Muscle layer of duodenum (tissue), 2 donors: ENCODE measurements around the gene SCG5.

Source experiments
- H3K27ac ChIP-seq: one replicate; pipeline ENCODE4 v1.7.0; 2013; ENCODE audit warnings: mild to moderate bottlenecking, low read length
- H3K27me3 ChIP-seq: one replicate; pipeline ENCODE4 v1.7.0; 2013; ENCODE audit warnings: low read depth, mild to moderate bottlenecking, control low read depth, low read length
- H3K36me3 ChIP-seq, 2 donors: one replicate each; pipeline ENCODE4 v1.7.0; 2013; ENCODE audit warnings: low read length in 2 of 2, control low read depth in 1 of 2, mild to moderate bottlenecking in 1 of 2; ENCODE audit not compliant: insufficient read depth in 2 of 2, control insufficient read depth in 1 of 2
- H3K4me1 ChIP-seq, 2 donors: one replicate each; pipeline ENCODE4 v1.7.0; 2013; ENCODE audit warnings: low read length in 2 of 2, mild to moderate bottlenecking in 2 of 2, control low read depth in 1 of 2, moderate library complexity in 1 of 2; ENCODE audit not compliant: insufficient read depth in 2 of 2, control insufficient read depth in 1 of 2
- H3K4me3 ChIP-seq, 2 donors: one replicate each; pipeline ENCODE4 v1.7.0; 2013; ENCODE audit warnings: low read length in 2 of 2, low read depth in 1 of 2, mild to moderate bottlenecking in 1 of 2
- H3K9me3 ChIP-seq, 2 donors: one replicate each; pipeline ENCODE4 v1.7.0; 2013; ENCODE audit warnings: low read length in 2 of 2, control low read depth in 1 of 2, mild to moderate bottlenecking in 1 of 2; ENCODE audit not compliant: control insufficient read depth in 1 of 2
- donor health status: healthy.

The SCG5 gene

DNA sequence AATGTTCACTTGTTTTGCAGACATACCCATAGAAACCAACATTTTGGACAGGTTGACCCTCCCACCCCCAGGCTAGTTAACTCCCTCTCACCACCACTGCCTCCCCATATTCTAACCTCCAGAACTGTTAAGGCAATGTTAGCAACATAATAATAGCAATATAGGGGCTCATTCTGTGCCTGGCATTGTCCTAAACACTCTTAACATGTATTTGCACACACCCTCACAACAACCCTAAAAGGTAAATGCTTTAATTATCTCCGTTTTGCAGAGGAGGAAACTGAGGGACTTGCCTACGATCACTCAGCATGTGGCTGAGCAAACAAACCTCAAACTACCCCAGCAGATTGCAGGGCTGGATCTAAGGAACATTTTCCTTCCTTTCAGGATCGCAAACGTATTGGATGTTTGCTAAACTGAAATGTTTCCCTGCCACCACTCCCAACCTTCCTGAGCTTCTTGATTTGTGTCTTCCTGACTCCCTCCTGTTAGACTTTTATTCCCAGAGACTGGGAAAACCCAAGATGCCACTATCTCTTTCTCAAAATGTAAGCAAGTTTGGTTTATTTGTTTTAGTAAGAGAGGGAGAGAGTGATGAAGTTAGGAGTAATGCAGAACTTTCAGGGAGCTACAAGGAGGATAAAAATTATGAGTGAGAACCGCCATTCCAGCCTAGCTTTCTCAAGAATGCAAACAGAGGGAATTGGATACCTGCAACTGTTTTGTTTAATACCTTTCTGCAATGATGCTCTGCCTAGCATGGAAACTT lies 1.3 kb downstream of the SCG5 start:
- Histone ChIP-seq H3K4me3 (no peak overlapping the region), H3K27ac (no peak overlapping the region), H3K9me3 (no peaks in the 10 kb centered on the region), H3K4me1 (peaks cover 0 to 7% of the 10 kb centered on the region in 2 donors), H3K27me3 (peaks cover 5% of the 10 kb centered on the region), H3K36me3 (no peaks in the 10 kb centered on the region)

DNA sequence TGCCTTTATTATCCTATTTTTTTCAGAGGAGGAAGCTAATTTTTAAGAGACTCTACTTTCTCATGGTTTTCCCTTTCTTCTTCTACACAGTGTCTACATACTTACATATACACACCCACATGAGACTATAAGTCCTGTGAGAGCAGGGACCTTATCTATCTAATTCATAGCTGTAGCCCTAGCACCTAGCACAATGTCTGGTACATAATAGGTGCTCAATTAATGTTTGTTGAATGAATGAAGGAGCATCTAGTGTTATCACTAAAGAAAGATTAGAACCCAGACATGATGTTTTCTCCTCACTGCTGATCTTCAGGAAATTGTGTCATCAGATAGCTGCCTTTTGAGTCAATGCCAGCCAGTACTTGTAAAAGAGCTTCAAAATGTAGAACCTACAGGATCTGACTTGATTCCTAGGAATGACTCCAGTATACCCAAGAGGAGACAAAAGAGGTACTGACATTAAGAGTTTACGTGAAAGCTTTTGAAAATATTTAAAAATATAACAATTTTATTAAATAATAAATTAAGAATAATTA lies 2.5 kb downstream of the SCG5 start:
- Histone ChIP-seq H3K27ac (no peak overlapping the region), H3K9me3 (no peaks in the 10 kb centered on the region), H3K36me3 (no peaks in the 10 kb centered on the region), H3K4me3 (no peak overlapping the region), H3K27me3 (peaks cover 5% of the 10 kb centered on the region), H3K4me1 (peaks cover 0 to 7% of the 10 kb centered on the region in 2 donors)

DNA sequence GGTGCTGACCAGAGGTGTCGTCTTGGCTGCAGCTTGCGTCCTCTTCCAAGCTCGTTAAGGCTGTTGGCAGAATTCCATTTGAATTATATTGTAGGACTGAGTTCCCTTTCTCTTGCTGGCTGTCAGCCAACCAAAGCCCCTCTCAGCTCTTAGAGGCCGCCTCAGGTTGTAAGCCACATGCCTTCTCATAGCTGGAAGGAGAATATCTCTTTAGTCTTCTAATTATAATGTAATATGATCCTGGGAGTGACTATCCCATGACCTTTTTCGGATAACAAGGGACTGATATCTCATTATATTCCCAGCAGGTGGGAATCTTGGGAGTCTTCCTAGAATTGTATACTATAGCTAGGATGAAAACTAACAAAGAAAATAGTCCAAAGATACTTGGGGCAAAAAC lies 4.8 kb downstream of the SCG5 start:
- H3K9me3 ChIP-seq = no peaks in the 10 kb centered on the region
- no peaks in the 10 kb centered on the region for H3K36me3 ChIP-seq
- peaks cover 0 to 8% of the 10 kb centered on the region in 2 donors for H3K4me1 ChIP-seq
- H3K27me3 ChIP-seq = peaks cover 2% of the 10 kb centered on the region
- no peak overlapping the region for H3K4me3 ChIP-seq
- H3K27ac ChIP-seq = no peak overlapping the region

DNA sequence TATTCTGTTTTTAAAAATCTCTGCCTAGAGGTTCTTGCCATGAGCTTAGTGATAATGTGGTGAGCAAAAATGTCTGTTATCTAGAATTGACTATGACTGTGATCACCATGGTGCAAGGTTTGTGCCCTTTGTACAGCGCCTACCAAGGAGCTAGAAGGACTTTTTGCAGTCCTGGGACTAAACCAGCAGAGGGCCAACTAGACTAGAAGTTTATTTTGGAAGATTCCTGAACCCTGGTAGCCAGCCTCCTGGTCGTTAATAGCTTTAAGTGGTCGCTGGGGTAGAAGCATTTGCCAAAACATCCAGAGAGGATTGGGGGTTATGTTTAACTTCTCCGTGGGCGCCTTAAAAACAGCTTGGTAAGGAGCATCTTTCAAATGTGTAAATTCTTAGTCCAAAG lies 7.8 kb downstream of the SCG5 start:
- no peaks in the 10 kb centered on the region for H3K27me3 ChIP-seq
- no peaks in the 10 kb centered on the region for H3K9me3 ChIP-seq
- no peaks in the 10 kb centered on the region for H3K36me3 ChIP-seq
- no peak overlapping the region for H3K4me3 ChIP-seq
- no peak overlapping the region for H3K27ac ChIP-seq
- peaks cover 0 to 4% of the 10 kb centered on the region in 2 donors for H3K4me1 ChIP-seq

DNA sequence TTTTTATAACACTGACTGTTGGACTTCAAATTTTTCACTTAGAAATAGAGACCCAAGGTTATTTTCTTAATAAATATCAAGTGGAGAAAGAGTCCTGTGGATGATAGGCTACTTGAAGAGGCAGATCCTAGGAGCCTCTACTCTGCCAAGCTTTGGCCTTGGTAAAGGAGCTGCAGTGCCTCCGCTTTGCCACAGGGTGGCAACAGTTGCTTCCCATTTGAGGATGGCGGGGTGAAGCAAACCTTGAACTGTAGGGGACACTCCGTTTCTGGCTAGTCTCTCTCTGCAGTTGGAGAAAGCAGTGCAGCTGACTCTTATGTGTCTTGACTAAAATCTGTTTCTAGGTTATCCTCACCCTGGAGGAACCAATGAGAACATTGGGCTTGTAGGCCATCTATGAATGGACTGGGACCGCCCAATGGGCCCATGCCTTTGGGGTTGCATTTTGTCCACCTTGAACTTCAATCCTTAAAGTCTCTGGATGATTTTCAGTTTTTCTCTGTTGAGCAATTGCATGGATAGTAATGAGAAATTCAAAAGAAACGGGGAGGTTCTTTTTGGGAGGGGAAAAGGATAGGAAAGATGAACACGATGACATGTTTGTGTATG lies 9.8 kb downstream of the SCG5 start:
- H3K27ac ChIP-seq = no peak overlapping the region
- peaks cover 0 to 4% of the 10 kb centered on the region in 2 donors for H3K4me1 ChIP-seq
- H3K27me3 ChIP-seq = no peaks in the 10 kb centered on the region
- H3K36me3 ChIP-seq = no peaks in the 10 kb centered on the region
- no peaks in the 10 kb centered on the region for H3K9me3 ChIP-seq
- H3K4me3 ChIP-seq = no peak overlapping the region

DNA sequence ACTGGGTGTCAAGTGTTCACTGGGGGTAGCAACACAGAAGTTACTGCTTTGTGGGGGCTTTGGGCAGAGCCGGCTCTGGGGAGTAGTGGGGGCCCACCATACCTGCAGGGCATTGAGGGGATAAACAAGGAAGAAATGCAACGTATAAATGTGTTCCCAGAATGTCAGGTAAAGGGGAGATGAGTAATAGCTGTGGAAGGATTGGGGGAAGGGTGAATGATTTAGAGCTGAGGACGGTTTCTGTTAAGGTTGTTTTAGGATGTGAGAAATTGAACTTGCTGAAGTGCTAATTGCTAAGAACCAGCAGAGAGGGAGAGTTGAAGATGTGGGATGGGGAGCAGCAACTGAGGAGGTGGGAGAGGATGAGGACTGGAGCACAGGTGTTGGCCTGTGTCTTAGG lies 10.7 kb downstream of the SCG5 start:
- H3K9me3 ChIP-seq = no peaks in the 10 kb centered on the region
- no peaks in the 10 kb centered on the region for H3K27me3 ChIP-seq
- H3K27ac ChIP-seq = no peak overlapping the region
- H3K36me3 ChIP-seq = no peaks in the 10 kb centered on the region
- peaks cover 0 to 5% of the 10 kb centered on the region in 2 donors for H3K4me1 ChIP-seq
- no peak overlapping the region for H3K4me3 ChIP-seq

DNA sequence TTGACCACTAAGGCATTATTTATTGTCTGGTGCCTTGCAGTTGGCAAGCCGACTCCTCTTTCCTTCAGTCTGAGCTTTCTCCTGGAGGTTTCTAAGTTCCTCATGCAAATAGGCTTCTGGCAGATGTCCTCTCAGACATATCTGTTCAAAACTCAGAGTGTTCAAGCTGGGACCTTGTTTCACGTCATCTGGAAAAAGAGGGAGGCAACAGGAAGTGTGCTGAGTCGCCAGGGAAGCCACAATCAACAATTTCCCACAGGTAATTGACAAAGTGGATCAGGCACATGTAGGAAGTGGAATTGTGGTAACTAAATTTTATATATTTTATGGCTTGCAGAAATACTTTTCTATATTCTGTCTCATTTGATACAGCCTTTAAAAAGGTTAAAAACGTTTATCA lies 14.6 kb downstream of the SCG5 start:
- Histone ChIP-seq H3K9me3 (no peaks in the 10 kb centered on the region), H3K4me1 (peaks cover 0 to 17% of the 10 kb centered on the region in 2 donors), H3K4me3 (no peak overlapping the region), H3K27me3 (no peaks in the 10 kb centered on the region), H3K27ac (no peak overlapping the region), H3K36me3 (no peaks in the 10 kb centered on the region)

DNA sequence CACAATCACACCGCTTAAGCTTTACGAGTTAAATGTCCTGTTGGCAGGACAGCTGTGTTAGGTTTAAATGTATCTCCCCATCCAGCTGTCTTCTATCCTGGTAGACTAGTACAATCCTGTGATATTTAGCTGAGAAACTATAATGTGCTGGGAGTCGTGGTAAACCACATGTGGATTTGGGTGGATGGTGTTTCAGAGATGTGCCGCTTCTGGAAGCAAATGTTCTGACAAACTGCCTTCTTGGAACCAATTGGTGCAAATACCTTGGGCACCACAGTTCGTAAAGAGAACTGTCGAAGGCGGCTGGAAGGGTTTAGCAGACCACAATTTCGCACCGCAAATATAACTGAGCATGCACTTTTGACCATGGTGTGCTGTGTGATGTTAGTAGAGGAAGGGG lies 15.0 kb downstream of the SCG5 start:
- H3K4me1 ChIP-seq = peaks cover 0 to 13% of the 10 kb centered on the region in 2 donors
- no peak overlapping the region for H3K4me3 ChIP-seq
- H3K27ac ChIP-seq = no peak overlapping the region

DNA sequence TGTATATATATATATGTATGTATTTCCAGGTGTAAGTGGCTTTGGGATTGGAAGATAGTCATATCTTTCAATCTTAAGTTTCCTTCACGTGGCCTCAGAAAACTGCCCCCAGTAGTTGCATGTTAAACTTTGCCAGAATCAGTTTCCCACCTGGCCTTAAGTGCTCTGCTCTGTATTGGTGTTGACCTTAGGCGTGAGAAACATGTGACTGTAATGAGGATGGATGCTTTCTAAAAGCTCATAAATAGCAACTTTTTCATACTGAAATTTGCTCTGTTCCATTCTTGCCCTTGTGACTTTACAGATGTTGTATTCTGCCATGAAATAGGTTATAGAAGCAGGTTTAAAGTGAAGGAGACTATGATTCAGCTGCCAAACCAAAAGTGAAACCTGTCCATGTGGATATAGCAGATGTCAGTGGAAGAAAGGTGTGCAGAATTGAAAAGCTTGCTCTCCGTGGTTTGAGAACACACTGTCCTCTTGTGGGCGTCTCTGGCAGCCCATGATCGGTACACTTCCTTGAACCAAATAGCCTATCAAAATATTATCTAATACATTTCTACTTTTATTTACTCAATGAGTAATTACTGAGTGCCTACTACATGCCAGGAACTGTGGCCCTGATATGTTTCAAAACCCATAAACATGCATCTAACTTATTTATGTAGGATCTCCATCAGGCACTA lies 15.8 kb downstream of the SCG5 start:
- Histone ChIP-seq H3K27ac (no peak overlapping the region), H3K9me3 (no peaks in the 10 kb centered on the region), H3K4me3 (no peak overlapping the region), H3K27me3 (no peaks in the 10 kb centered on the region), H3K4me1 (peaks cover 0 to 13% of the 10 kb centered on the region in 2 donors), H3K36me3 (no peaks in the 10 kb centered on the region)

More for the DNA sequence above, 15.0 kb downstream of the SCG5 start:
- H3K27me3 ChIP-seq = no peaks in the 10 kb centered on the region
- no peaks in the 10 kb centered on the region for H3K36me3 ChIP-seq
- H3K9me3 ChIP-seq = no peaks in the 10 kb centered on the region

DNA sequence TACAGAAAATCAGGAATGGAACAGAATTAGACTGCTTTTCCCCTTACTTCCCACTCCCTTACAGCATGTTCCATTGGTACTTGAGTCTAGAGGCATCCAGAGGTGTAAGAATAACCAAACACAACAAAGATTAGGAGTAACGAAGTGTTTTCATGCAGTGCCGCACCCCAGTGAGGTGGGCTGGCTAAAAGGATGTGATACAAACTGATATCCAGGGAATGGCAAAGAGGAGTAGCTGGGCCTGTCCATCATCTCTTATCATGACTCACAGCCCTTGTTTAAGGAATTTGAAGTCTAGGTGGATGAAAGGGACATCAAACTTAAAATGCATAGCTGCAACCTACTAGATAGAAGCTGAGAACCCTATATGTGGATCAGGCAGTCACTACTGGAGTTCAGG lies 16.4 kb downstream of the SCG5 start:
- no peaks in the 10 kb centered on the region for H3K27me3 ChIP-seq

DNA sequence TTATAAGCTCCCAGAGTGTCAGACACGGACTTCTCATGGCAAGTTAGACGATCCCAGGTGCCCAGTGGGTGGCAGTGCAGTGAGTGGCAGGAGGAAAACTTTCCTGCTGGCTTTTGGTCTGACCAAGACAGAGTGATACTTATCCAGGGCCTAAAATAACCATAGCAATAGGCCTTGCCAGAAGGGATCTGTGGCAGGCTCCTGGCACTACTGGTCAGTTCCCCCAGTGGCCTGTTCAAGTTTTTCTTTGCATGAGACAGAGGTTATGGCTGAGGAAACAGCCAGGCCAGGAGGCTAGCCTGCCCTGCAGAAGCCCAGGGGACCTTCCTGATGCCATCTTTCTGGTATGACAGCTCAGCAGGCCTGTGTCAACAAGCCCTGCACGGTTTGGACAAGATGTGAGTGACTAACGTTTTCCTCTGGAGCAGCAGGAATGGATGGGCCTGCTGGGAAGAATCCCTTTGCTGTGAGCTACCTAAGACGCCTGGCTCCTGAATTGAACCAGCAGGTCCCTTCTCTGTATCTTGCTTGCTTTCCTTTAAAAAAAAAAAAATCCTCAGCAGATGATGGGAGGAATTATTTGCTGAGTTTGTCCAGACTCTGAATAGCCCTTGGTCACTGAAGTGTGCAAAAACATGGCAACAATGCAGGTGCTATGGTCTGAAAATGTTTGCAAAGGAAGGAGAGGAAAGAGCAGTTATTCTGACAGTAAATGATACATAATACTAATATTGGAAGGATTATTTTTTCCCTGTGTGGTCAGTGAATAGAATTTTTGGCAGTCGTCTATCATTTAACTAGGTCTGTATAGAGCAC lies 18.0 kb downstream of the SCG5 start:
- no peaks in the 10 kb centered on the region for H3K36me3 ChIP-seq
- peaks cover 0 to 13% of the 10 kb centered on the region in 2 donors for H3K4me1 ChIP-seq
- H3K9me3 ChIP-seq = no peaks in the 10 kb centered on the region
- no peak overlapping the region for H3K27ac ChIP-seq
- no peaks in the 10 kb centered on the region for H3K27me3 ChIP-seq
- no peak overlapping the region for H3K4me3 ChIP-seq

More for the DNA sequence above, 16.4 kb downstream of the SCG5 start:
- Histone ChIP-seq H3K27ac (no peak overlapping the region), H3K4me3 (no peak overlapping the region), H3K4me1 (peaks cover 0 to 13% of the 10 kb centered on the region in 2 donors), H3K9me3 (no peaks in the 10 kb centered on the region), H3K36me3 (no peaks in the 10 kb centered on the region)
